ENCODE measurements around the gene SLITRK1. TPM values are rescaled to one million over a fixed set of nuclear protein-coding genes. Genes with fewer than 3 reads are reported as not detected.

Gene SLITRK1
- total RNA-seq, 3 donors from 2014 or later, result not detected

- DNase-seq (ENCODE audit: low spot score in 2 of 2), result no peak
- no peaks in the 10 kb centered on the region for H3K9me3 ChIP-seq
- no peak for TF ChIP-seq CTCF (IDR thresholded peaks at IDR 0.05)
- no peak for TF ChIP-seq POLR2A (IDR thresholded peaks at IDR 0.05)
- no peak for TF ChIP-seq POLR2AphosphoS5 (IDR thresholded peaks at IDR 0.05)
- no peaks in the 10 kb centered on the region for H3K27me3 ChIP-seq
- H3K4me1 ChIP-seq, result no peaks in the 10 kb centered on the region
- H3K4me3 ChIP-seq, result no peak overlapping the region
- intact Hi-C loops (cut with DNase I; ENCODE audit: low total_unique reads), result loop anchor here (5.0 kb wide), 1 partner anchor 718 kb away; no protein-coding TSS in a partner anchor
- no peaks in the 10 kb centered on the region for H3K36me3 ChIP-seq
- no peak overlapping the region for H3K27ac ChIP-seq
These were observed 52.5 kb downstream of the SLITRK1 start for GRCh38 chr13:83829810-83830209.

GRCh38 chr13:83827338-83827737 lies 54.9 kb downstream of the SLITRK1 start:
- Histone ChIP-seq H3K4me3 (no peak overlapping the region), H3K36me3 (no peaks in the 10 kb centered on the region), H3K27me3 (no peaks in the 10 kb centered on the region), H3K4me1 (no peaks in the 10 kb centered on the region), H3K27ac (no peak overlapping the region), H3K9me3 (no peaks in the 10 kb centered on the region)
- TF ChIP-seq POLR2AphosphoS5 (IDR thresholded peaks at IDR 0.05) (no peak), POLR2A (IDR thresholded peaks at IDR 0.05) (no peak), CTCF (IDR thresholded peaks at IDR 0.05) (no peak)
- DNase-seq (ENCODE audit: low spot score in 2 of 2), result no peak
- intact Hi-C loops (cut with DNase I; ENCODE audit: low total_unique reads), result no loop called here
